Psoas muscle (tissue), 8 donors: ENCODE data around the gene SLC6A17. TPM values are rescaled to one million over a fixed set of nuclear protein-coding genes. Genes with fewer than 3 reads are reported as not detected.

Source experiments
- ATAC-seq, 4 donors: fragments of 200-7000 bp; cut with Tn5 transposase; one replicate each; pipeline ENCODE4 v1.9.1; 2020; ENCODE audit warnings: moderate library complexity in 3 of 4, mild to moderate bottlenecking in 2 of 4
- DNase-seq, 2 donors: peaks; one replicate each; pipeline ENCODE4 v3.0.0-alpha.2; 2020
- H3K27ac ChIP-seq: fragments of 200-600 bp; one replicate; pipeline ENCODE4 v1.8.0; 2022
- H3K27me3 ChIP-seq, 3 donors: fragments of 200-600 bp in 1 of 3; one replicate each; pipeline versions ENCODE4 v1.6.1 to v1.8.0; 2013 to 2022; ENCODE audit warnings: low read length in 2 of 3, mild to moderate bottlenecking in 2 of 3, moderate library complexity in 1 of 3; ENCODE audit not compliant: insufficient read depth in 3 of 3
- H3K36me3 ChIP-seq, 2 donors: fragments of 200-600 bp in 1 of 2; one replicate each; pipeline versions ENCODE4 v1.6.1 to v1.8.0; 2013 to 2022; ENCODE audit warnings: low read depth in 1 of 2, mild to moderate bottlenecking in 1 of 2, moderate library complexity in 1 of 2; ENCODE audit not compliant: insufficient read depth in 1 of 2
- H3K4me1 ChIP-seq: fragments of 200-600 bp; one replicate; pipeline ENCODE4 v1.8.0; 2022
- H3K4me3 ChIP-seq: fragments of 200-600 bp; one replicate; pipeline ENCODE4 v1.8.0; 2022; ENCODE audit warnings: mild to moderate bottlenecking
- H3K9me3 ChIP-seq: fragments of 200-600 bp; one replicate; pipeline ENCODE4 v1.8.0; 2022
- WGBS, 3 donors: extraction: QIAGEN DNeasy Blood & Tissue Kit; methylation state at CpG; one replicate each; pipeline versions ENCODE4 v1.1.6 to v1.1.7; 2013; 5-methylcytosine and 5-hydroxymethylcytosine counted together
- intact Hi-C, 2 donors: fragments of 100-400 bp; cut with DNase I; formaldehyde crosslinking; loops; one replicate each; pipeline versions ENCODE4 v1.11.0 to v1.14.2; 2022
- polyA plus RNA-seq, 3 donors: library from polyadenylated mRNA; stranded (reverse); fragments of 200-250 nt; gene quantifications; one replicate each; pipeline ENCODE4 v1.2.3, GENCODE V29; 2013
- total RNA-seq, 4 donors: library from RNA; stranded (reverse); fragmentation: NEBNext Ultra II Directional in 2 of 4; extraction: Animal tissue kit (Norgen Biotek cat#: 25700) in 2 of 4; gene quantifications; one replicate each; pipeline versions ENCODE4 v1.2.1 to v1.2.4, GENCODE V29; 2021 to 2023
- TF ChIP-seq, protein P1 (sequence below): fragments of 200-600 bp; IDR thresholded peaks from one replicate; pipeline ENCODE4 v1.8.0; 2022; ENCODE audit warnings: antibody characterized with exemption
- donor health status: healthy with polysubstance abuse.
- donor health status: DM: no; HTN: no; CAD: no; lungs with moderate emphysema.
- donor health status: Bipolar disorder and iron deficiency.
- donor health status: healthy.
- donor health status: DM: yes; HTN: yes; CAD: no.
- donor health status: DM: no; HTN: no; CAD: no.
- donor health status: DM: no; HTN: no; CAD: no.
- donor health status: DM: yes; HTN: yes; CAD: no.

The SLC6A17 gene
- total and polyA plus RNA-seq, 7 donors: 0.03 to 0.19 (median 0.10) TPM

DNA sequence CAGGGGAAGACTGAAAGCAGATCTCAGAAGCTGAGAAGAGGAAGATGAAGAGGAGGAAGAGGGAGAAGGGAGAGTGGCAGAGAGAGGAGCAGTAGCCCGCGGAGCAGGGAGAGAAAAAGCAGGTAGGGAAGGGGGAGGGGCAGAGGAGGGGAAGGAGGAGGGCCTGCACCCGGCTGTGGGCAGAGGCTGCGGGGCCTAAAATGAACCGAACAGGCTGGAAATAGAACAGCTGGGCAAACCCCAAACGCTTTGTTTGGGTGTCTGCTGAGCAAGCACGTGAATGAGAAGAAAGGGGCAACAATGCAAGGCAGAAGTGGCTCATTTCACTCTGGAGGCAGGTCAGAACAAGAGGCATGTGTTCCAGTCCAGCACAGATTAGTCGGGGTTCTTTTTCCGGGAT lies 93.3 kb downstream of the SLC6A17 start:
- TF ChIP-seq, protein P1, sequence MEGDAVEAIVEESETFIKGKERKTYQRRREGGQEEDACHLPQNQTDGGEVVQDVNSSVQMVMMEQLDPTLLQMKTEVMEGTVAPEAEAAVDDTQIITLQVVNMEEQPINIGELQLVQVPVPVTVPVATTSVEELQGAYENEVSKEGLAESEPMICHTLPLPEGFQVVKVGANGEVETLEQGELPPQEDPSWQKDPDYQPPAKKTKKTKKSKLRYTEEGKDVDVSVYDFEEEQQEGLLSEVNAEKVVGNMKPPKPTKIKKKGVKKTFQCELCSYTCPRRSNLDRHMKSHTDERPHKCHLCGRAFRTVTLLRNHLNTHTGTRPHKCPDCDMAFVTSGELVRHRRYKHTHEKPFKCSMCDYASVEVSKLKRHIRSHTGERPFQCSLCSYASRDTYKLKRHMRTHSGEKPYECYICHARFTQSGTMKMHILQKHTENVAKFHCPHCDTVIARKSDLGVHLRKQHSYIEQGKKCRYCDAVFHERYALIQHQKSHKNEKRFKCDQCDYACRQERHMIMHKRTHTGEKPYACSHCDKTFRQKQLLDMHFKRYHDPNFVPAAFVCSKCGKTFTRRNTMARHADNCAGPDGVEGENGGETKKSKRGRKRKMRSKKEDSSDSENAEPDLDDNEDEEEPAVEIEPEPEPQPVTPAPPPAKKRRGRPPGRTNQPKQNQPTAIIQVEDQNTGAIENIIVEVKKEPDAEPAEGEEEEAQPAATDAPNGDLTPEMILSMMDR: no peak
- no peak for ATAC-seq
- Histone ChIP-seq H3K4me1 (no peaks in the 10 kb centered on the region), H3K4me3 (no peak overlapping the region), H3K36me3 (no peaks in the 10 kb centered on the region), H3K9me3 (no peaks in the 10 kb centered on the region), H3K27ac (no peak overlapping the region), H3K27me3 (peaks cover 0 to 29% (median 0%) of the 10 kb centered on the region in 3 donors)
- 22 to 33% (median 30%) methylated on average over 9 of the region's 9 CpGs for WGBS, 3 donors
- DNase-seq: no peak
- intact Hi-C loops: no loop called here

DNA sequence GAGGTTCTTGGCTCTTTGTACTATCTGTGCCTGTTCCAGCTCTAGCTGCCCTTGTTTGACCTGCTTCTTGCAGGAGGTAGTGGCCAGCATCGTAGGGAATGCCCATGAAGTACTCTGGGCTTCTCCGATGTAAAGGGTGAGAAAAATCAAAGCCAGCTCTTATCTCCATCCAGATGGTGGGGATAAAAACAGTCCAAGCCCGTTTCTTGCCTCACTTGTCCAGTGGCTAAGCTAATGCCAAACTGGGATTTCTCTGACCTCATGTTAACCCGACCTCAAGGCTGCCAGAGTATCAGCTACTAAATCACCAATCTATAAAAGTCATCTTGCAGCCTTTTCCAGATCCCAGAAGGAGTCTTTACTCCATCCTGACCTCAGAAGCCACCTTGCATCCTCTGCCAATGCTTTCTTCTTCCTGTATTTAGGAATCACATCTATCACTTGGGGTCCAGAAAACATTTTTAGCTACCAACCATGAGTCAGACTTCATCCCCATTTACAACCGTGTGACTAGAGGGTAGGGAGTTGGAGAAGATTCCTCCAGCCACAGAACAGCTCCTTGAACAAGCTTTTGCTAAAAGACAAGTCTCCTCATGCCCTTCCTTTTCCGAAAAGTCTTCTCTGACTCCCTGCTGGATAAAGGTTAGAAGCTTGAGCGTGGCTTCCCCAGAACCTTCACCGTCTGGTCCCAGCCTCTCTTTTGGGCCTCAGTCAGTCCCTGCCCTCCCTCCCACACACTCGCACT lies 95.8 kb downstream of the SLC6A17 start:
- TF ChIP-seq, protein P1: no peak
- H3K9me3 ChIP-seq: no peaks in the 10 kb centered on the region
- intact Hi-C loops: no loop called here
- ATAC-seq (no peak), DNase-seq (no peak)
- no peaks in the 10 kb centered on the region for H3K36me3 ChIP-seq
- H3K4me1 ChIP-seq: no peaks in the 10 kb centered on the region
- 49 to 64% (median 57%) methylated on average over 9 of the region's 9 CpGs for WGBS, 3 donors
- no peak overlapping the region for H3K4me3 ChIP-seq
- no peak overlapping the region for H3K27ac ChIP-seq
- peaks cover 0 to 29% (median 0%) of the 10 kb centered on the region in 3 donors for H3K27me3 ChIP-seq

DNA sequence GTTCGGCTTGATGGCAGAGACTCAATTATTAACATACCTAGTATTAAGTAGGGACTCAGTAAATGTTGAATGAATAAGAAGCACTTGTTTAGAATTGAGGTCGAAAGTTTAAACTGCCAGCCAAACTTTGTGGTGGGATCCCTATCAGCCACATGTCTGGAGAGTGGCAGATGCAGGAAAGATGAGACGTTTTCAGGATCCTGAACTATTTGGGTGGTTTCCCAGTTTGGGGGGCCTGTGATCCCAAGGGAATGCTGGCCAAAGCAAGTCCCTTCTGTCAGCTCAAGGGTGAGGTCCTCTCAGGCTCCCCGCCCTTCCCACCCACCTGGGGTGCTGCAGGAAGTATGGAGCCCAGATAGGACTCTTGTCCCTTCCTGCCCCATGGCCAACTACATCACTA lies 98.5 kb downstream of the SLC6A17 start:
- no peaks in the 10 kb centered on the region for H3K9me3 ChIP-seq
- no peak for DNase-seq
- H3K4me1 ChIP-seq: no peaks in the 10 kb centered on the region
- WGBS, 3 donors: 55 to 58% (median 56%) methylated on average over 4 of the region's 4 CpGs
- H3K36me3 ChIP-seq: no peaks in the 10 kb centered on the region
- TF ChIP-seq, protein P1: no peak
- peaks cover 0 to 10% (median 0%) of the 10 kb centered on the region in 3 donors for H3K27me3 ChIP-seq
- H3K27ac ChIP-seq: no peak overlapping the region
- no peak overlapping the region for H3K4me3 ChIP-seq
- no peak for ATAC-seq
- intact Hi-C loops: no loop called here

DNA sequence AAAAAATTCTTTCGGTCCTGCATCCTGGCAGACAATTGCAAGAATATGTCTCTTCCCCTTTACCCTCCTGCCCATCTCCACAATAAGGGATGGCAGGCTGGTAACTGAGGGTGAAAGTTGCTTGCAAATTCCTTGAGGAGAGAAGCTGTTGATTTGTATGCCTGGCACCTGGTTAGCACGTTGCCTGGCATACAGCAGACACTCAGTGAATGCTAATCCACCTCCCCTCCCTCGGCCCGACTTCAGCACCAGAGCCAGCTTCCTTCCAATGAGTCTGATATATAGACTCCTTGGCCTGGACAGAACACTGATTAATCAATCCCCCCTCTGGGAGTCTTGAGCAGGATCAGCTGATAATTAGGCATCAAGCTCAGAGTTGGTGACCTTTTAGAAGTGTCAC lies 99.0 kb downstream of the SLC6A17 start:
- TF ChIP-seq, protein P1: no peak
- Histone ChIP-seq H3K4me3 (no peak overlapping the region), H3K9me3 (no peaks in the 10 kb centered on the region), H3K27ac (no peak overlapping the region), H3K36me3 (no peaks in the 10 kb centered on the region), H3K27me3 (peaks cover 0 to 10% (median 0%) of the 10 kb centered on the region in 3 donors), H3K4me1 (no peaks in the 10 kb centered on the region)
- intact Hi-C loops: no loop called here
- WGBS, 3 donors: 51 to 65% (median 55%) methylated on average over 4 of the region's 4 CpGs
- ATAC-seq (no peak), DNase-seq (no peak)

DNA sequence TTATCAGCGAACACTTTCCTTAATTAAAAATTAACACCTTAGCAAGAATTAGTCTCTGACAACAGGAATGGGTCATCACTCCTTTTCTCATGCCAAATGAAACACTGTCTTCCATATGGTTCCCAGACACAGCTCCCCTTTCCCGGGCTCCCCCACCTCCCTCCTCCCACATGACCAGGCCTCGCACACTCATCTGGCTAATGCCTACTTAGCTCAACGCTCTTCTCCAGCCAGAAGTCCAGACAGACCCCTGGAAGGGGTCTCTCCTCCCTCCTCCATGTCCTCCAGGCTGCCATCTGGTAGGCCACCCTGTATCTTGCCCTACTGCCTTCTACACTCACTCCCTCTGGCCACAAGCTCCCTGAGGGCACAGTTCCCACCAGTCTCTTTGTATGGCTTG lies 99.7 kb downstream of the SLC6A17 start:
- Histone ChIP-seq H3K9me3 (no peaks in the 10 kb centered on the region), H3K4me1 (no peaks in the 10 kb centered on the region), H3K27me3 (peaks cover 0 to 4% (median 0%) of the 10 kb centered on the region in 3 donors), H3K4me3 (no peak overlapping the region), H3K27ac (no peak overlapping the region), H3K36me3 (no peaks in the 10 kb centered on the region)
- TF ChIP-seq, protein P1: no peak
- 71 to 88% (median 81%) methylated on average over 4 of the region's 4 CpGs for WGBS, 3 donors
- ATAC-seq (no peak), DNase-seq (no peak)
- intact Hi-C loops: no loop called here
